Measurements from ENCODE around the gene TMEM63B.

TMEM63B gene

GRCh38 chr6:44172731-44173500, 45.6 kb downstream of the TMEM63B start:
- peak; percentile 81 for TF ChIP-seq CTCF (IDR thresholded peaks at IDR 0.05; ENCODE audit: insufficient read depth, low read length, missing control alignments)
- H3K4me3 ChIP-seq (ENCODE audit: low read depth, low read length): no peak overlapping the region
- no peak for DNase-seq (ENCODE audit: low read depth, low spot score)
- CTCF ChIA-PET: interaction anchor here (0.6 to 3.4 kb wide), 53 partner anchors 8 to 197 kb away, joined by 3 to 49 read pairs (median 5); partner anchors contain the start of genes AARS2, CAPN11, HSP90AB1 and SLC35B2
- POLR2A ChIA-PET: interaction anchor here (1.0 to 1.8 kb wide), 3 partner anchors 64 to 84 kb away, joined by 3 to 6 read pairs (median 3); partner anchors contain the start of gene HSP90AB1

GRCh38 chr6:44176130-44176761, 48.9 kb downstream of the TMEM63B start:
- no peak for TF ChIP-seq CTCF (IDR thresholded peaks at IDR 0.05; ENCODE audit: insufficient read depth, low read length, missing control alignments)
- POLR2A ChIA-PET: no interaction called here

GRCh38 chr6:44176762-44177509, 49.6 kb downstream of the TMEM63B start:
- no peak for TF ChIP-seq CTCF (IDR thresholded peaks at IDR 0.05; ENCODE audit: insufficient read depth, low read length, missing control alignments)
- H3K4me3 ChIP-seq (ENCODE audit: low read depth, low read length): no peak overlapping the region
- CTCF ChIA-PET: interaction anchor here (0.5 to 2.3 kb wide), 12 partner anchors 8 to 253 kb away, joined by 3 to 10 read pairs (median 4); partner anchors contain the start of gene SLC35B2
- DNase-seq (ENCODE audit: low read depth, low spot score): no peak
- POLR2A ChIA-PET: no interaction called here

More at GRCh38 chr6:44176130-44176761, 48.9 kb downstream of the TMEM63B start:
- CTCF ChIA-PET: interaction anchor here (1.1 to 2.3 kb wide), 11 partner anchors 9 to 162 kb away, joined by 3 to 10 read pairs (median 4); partner anchors contain the start of gene SLC35B2
- no peak for DNase-seq (ENCODE audit: low read depth, low spot score)
- H3K4me3 ChIP-seq (ENCODE audit: low read depth, low read length): no peak overlapping the region

GRCh38 chr6:44177691-44178423, 50.5 kb downstream of the TMEM63B start:
- H3K4me3 ChIP-seq (ENCODE audit: low read depth, low read length): no peak overlapping the region
- POLR2A ChIA-PET: no interaction called here
- no peak for DNase-seq (ENCODE audit: low read depth, low spot score)

More at GRCh38 chr6:44177691-44178423, 50.5 kb downstream of the TMEM63B start:
- no peak for TF ChIP-seq CTCF (IDR thresholded peaks at IDR 0.05; ENCODE audit: insufficient read depth, low read length, missing control alignments)
- CTCF ChIA-PET: interaction anchor here (1.1 to 2.3 kb wide), 6 partner anchors 26 to 161 kb away, joined by 3 to 10 read pairs (median 6); partner anchors contain the start of gene SLC35B2

All from AG04449 (cell line).